Dendritic cell treated with granulocyte-macrophage colony-stimulating factor and Interleukin-4, amounts not matched to agents 40 ng/mL and 50 ng/mL, for 4 days (primary cell): Measurements from ENCODE around the gene PEAK1.

ENCODE experiments used
- H3K27ac Mint-ChIP-seq: one replicate; pipeline ENCODE4 v1.8.0; 2022; ENCODE audit warnings: mild to moderate bottlenecking, mixed read lengths
- H3K27me3 Mint-ChIP-seq: one replicate; pipeline ENCODE4 v1.8.0; 2022; ENCODE audit warnings: mild to moderate bottlenecking, mixed read lengths
- H3K36me3 Mint-ChIP-seq: one replicate; pipeline ENCODE4 v1.8.0; 2022; ENCODE audit warnings: low read depth, mixed read lengths
- H3K4me1 Mint-ChIP-seq: one replicate; pipeline ENCODE4 v1.8.0; 2022; ENCODE audit warnings: low read depth, mixed read lengths
- H3K4me3 Mint-ChIP-seq: one replicate; pipeline ENCODE4 v1.8.0; 2022; ENCODE audit warnings: mild to moderate bottlenecking, moderate library complexity, mixed read lengths
- H3K9me3 Mint-ChIP-seq: one replicate; pipeline ENCODE4 v1.8.0; 2022; ENCODE audit warnings: mixed read lengths
- intact Hi-C: fragments of 100-400 bp; cut with micrococcal nuclease; formaldehyde crosslinking; loops from one replicate; pipeline ENCODE4 v1.15.0; 2022

The PEAK1 gene

DNA sequence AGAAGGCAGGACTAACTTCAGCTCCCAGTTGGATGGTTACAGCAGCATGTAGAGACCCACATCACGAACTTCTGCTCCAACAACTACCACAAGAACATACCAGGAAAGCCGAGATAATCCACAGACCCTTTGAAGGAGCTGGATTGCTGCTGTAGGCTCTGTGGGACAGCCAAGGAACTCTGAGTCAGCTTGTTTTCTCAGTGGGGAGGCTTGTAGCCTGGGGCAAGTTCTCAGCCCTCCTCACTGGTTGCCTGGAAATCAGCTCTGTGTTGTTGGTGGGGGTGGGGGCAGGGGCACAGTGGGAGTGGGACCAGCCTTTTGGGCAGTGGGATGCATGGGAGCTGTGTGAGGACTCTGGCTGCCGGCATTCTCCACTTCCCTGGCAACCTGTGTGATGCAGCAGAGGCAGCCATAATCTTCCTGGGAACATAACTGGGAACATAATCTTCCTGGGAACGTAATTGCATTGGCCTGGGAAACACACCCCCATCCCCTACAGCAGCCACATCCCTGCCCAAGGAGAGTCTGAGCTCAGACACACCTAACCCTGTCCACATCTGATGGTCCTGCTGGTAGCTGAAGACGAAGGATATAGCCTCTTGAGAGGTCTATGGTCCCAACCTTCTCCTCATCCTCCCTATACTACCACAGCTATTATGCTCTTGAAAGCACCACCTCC, 153.1 kb downstream of the PEAK1 start:
- peaks cover 9% of the 10 kb centered on the region for H3K9me3 Mint-ChIP-seq
- no peak overlapping the region for H3K27ac Mint-ChIP-seq
- intact Hi-C loops, result no loop called here
- H3K27me3 Mint-ChIP-seq, result no peaks in the 10 kb centered on the region
- peaks cover 12% of the 10 kb centered on the region for H3K36me3 Mint-ChIP-seq
- H3K4me3 Mint-ChIP-seq, result no peak overlapping the region
- no peaks in the 10 kb centered on the region for H3K4me1 Mint-ChIP-seq

DNA sequence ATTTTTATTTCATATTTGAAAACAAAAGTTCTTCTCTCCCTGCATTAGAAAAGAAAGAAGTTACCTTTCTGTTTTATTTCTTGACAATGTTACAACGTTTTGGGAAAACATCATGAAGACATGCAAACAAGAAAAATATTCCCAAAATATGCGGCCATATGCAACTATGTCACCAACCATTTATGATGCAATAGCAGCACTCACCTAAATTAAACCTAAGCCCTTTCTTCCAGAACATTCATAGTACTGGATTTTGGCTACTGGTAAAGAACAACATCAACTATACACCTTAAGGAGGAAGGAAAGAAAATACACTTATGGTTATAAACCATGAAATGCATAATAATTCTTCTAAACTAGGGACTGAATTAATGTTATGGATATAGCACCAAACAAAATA, 164.5 kb downstream of the PEAK1 start:
- intact Hi-C loops, result no loop called here
- Mint-ChIP-seq H3K4me1 (peaks cover 5% of the 10 kb centered on the region), H3K9me3 (no peaks in the 10 kb centered on the region), H3K4me3 (no peak overlapping the region), H3K36me3 (peaks cover 8% of the 10 kb centered on the region), H3K27me3 (no peaks in the 10 kb centered on the region), H3K27ac (no peak overlapping the region)

DNA sequence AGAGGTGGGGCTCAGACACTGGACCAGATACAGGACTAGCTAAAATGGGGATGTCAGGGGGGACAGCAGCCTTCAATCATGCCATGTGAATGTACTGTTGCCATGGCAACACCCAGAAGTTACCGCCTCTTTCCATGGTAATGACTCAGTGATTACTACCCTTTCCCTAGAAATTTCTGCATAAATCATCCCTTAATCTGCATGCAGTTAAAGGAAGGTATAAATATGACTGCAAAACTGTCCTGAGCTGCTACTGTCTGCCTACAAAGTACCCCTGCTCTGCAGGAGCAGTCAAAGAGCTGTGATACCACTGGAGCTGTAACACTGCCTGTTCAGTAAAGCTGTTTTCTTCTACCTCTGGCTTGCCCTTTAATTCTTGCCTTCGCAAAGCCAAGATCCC, 168.2 kb downstream of the PEAK1 start:
- H3K27me3 Mint-ChIP-seq, result no peaks in the 10 kb centered on the region
- H3K27ac Mint-ChIP-seq, result no peak overlapping the region
- peaks cover 5% of the 10 kb centered on the region for H3K4me1 Mint-ChIP-seq
- intact Hi-C loops, result no loop called here
- H3K4me3 Mint-ChIP-seq, result no peak overlapping the region
- no peaks in the 10 kb centered on the region for H3K36me3 Mint-ChIP-seq
- no peaks in the 10 kb centered on the region for H3K9me3 Mint-ChIP-seq

DNA sequence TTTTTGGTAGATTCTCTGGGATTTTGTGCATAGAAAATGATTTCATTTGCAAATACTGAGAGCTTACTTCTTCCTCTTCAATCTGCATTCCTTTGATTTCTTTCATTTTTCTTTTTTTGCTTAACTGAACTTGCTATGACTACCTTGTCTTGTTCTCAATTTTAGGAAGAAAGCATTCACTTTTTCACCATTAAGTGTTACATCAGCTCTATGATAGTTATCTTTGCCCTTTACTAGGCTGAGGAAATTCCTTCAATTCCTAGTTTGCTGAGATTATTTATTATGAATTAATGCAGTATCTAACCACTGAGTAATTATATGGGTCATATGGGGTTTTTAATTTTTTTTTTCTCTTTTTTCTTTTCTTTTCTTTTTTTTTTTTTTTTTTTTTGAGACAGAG, 172.8 kb downstream of the PEAK1 start:
- H3K36me3 Mint-ChIP-seq, result no peaks in the 10 kb centered on the region
- H3K9me3 Mint-ChIP-seq, result no peaks in the 10 kb centered on the region
- H3K27me3 Mint-ChIP-seq, result no peaks in the 10 kb centered on the region
- no peak overlapping the region for H3K27ac Mint-ChIP-seq
- H3K4me3 Mint-ChIP-seq, result no peak overlapping the region
- peaks cover 7% of the 10 kb centered on the region for H3K4me1 Mint-ChIP-seq
- intact Hi-C loops, result no loop called here

DNA sequence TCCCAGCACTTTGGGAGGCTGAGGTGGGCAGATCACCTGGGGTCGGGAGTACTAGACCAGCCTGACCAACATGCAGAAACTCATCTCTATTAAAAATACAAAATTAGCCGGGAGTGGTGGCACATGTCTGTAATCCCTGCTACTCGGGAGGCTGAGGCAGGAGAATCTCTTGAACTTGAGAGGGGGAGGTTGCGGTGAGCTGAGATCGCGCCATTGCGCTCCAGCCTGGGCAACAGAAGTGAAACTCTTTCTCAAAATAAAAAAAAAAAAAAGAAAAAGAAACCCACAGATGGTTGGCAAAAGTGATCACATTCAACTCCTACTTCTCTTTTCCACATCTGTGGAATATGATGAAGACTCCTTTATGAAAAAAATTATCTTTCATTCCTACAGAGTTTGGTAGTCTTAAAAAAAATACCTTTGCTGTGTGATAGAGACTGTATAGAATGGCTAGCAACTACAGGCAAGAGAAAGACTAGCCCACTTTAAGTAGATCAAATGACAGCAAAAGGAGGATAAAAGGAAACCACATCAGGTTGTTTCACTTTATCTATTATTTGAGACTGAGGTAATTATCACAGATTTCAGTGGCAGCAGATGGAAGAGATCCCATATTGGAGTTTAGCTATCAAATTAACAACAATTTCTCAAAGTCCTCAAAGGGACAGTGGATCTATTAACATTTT, 176.0 kb downstream of the PEAK1 start:
- Mint-ChIP-seq H3K4me1 (peaks cover 7% of the 10 kb centered on the region), H3K9me3 (no peaks in the 10 kb centered on the region), H3K27me3 (no peaks in the 10 kb centered on the region), H3K27ac (peak overlapping the region; percentile 46), H3K36me3 (no peaks in the 10 kb centered on the region), H3K4me3 (peak overlapping the region; percentile 13)
- intact Hi-C loops, result no loop called here

DNA sequence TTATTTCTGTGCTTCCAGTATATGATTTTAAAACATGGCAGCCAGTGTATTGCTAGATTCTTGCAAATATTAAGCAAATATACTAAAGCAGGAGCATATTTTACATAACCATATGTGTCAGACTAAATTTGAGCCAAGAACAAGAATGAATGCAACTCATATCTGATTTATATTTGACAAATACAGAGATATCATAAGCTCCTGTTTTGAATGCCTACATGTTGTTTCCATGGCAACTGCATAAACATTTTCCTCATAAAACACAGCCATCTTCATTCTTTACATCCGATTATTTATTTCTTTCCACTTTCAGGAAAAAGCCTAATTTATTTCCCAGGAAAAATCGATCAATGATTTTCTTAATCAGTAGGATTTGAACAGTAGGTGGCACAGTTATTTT, 176.8 kb downstream of the PEAK1 start:
- Mint-ChIP-seq H3K36me3 (no peaks in the 10 kb centered on the region), H3K9me3 (no peaks in the 10 kb centered on the region), H3K27me3 (no peaks in the 10 kb centered on the region), H3K27ac (no peak overlapping the region), H3K4me3 (no peak overlapping the region), H3K4me1 (peaks cover 7% of the 10 kb centered on the region)
- intact Hi-C loops, result no loop called here

DNA sequence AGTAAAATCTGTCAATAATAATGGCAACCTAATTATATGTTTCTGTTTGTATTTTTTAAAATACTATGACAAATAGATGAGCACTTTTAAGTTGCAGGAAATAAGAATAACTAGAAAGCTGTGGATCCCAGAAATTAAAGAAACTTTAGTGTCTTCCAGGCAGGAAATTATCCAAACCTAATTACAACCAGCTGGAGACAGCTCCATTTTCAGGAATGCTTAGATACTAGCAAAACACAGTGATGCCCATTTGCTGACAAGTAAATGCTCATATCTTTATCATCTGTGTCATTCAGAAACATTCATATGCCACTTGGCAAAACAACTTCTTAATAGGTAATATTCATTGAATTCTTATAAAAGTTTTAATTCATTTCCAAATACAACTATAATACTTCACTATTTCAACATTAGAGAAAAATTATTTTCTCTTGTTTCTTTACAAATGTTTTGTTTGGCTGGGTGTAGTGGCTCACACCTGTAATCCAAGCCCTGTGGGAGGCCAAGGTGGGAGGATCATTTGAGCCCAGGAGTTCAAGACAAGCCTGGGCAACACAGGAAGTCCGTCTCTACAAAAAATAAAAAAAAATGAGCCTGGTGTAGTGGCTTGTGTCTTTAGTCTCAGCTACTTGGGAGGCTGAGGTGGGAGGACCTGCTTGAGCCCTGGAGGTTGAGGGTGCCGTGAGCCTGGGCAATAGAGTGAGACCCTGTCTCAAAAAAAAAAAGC, 179.9 kb downstream of the PEAK1 start:
- Mint-ChIP-seq H3K9me3 (peaks cover 13% of the 10 kb centered on the region), H3K4me1 (peaks cover 7% of the 10 kb centered on the region), H3K27me3 (no peaks in the 10 kb centered on the region), H3K4me3 (no peak overlapping the region), H3K36me3 (peaks cover 18% of the 10 kb centered on the region), H3K27ac (no peak overlapping the region)
- intact Hi-C loops, result no loop called here

DNA sequence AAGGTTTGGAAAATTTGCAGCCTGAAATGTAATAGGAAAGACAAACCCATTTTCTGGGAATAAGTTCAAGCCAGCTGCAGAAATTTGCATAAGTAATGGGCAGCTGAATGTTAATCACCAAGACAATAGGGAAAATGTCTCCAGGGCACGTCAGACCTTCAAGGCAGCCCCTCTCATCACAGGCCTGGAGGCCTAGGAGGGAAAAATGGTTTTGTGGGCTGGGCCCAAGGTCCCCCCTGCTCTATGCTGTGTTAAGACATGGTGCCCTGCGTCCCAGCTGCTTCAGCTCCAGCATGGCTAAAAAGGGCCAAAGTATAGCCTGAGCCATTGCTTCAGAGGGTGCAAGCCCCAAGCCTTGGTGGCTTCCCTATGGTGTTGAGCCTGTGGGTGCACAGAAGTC, 184.3 kb downstream of the PEAK1 start:
- Mint-ChIP-seq H3K4me1 (no peaks in the 10 kb centered on the region), H3K27me3 (no peaks in the 10 kb centered on the region), H3K9me3 (peaks cover 13% of the 10 kb centered on the region), H3K27ac (no peak overlapping the region), H3K36me3 (peaks cover 18% of the 10 kb centered on the region), H3K4me3 (no peak overlapping the region)
- intact Hi-C loops, result no loop called here

DNA sequence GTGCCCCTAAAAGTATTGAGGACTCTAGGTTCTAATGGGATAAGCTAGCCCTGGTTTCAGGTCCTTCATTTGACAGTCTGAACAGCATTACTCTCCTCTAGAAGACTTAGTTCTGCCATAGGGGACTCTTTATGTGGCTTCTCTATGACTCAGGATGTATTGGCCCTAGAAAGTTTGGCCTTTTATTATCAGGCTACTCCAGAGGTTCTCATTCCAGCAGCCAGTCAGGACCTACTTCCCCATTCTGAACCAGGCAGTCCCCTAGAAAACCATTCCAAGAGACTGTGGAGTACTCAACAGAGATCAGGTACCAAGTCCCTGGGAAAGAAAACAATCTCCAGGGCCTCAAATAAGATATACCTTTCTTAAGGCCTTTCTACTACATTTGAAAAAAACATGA, 191.1 kb downstream of the PEAK1 start:
- no peak overlapping the region for H3K27ac Mint-ChIP-seq
- no peaks in the 10 kb centered on the region for H3K9me3 Mint-ChIP-seq
- no peaks in the 10 kb centered on the region for H3K36me3 Mint-ChIP-seq
- intact Hi-C loops, result no loop called here
- no peaks in the 10 kb centered on the region for H3K27me3 Mint-ChIP-seq
- H3K4me1 Mint-ChIP-seq, result peaks cover 10% of the 10 kb centered on the region
- no peak overlapping the region for H3K4me3 Mint-ChIP-seq

DNA sequence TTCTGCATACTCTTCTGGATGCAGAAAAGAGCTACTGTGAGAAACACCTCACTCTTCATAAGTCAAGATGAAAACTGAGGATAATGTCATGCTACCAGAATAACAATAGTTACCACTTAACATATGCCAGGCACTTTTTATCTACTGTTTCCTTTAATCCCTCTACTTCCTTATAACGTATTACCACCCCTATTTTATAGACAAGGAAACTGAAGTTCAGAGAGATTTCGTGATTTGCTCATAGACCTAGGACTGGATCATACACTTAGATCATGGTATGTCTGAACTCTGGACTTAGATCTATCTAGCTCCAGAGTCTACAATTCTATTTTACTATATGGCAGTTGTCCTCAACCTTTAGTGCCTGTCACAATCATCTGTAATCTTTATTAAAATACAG, 193.3 kb downstream of the PEAK1 start:
- H3K9me3 Mint-ChIP-seq, result no peaks in the 10 kb centered on the region
- H3K27ac Mint-ChIP-seq, result no peak overlapping the region
- H3K4me3 Mint-ChIP-seq, result no peak overlapping the region
- H3K27me3 Mint-ChIP-seq, result no peaks in the 10 kb centered on the region
- H3K4me1 Mint-ChIP-seq, result peaks cover 10% of the 10 kb centered on the region
- no peaks in the 10 kb centered on the region for H3K36me3 Mint-ChIP-seq
- intact Hi-C loops, result no loop called here

DNA sequence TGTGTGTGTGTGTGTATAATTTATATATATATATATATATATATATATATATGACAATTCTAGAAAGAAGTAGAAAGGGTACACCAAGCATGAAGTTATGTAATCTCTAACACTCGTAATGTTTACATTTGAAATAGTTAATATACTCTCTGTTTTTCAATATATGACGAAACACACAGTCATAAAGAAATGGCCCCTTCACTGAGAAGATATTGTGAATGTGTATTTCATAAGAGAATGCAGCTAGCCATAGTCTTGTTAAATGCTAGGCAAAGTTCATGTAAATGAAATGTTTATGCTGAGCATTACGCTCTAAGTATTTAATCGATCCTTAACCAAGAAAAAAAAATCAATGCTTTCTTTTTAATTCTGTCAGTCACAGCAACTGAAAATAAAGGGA, 194.3 kb downstream of the PEAK1 start:
- Mint-ChIP-seq H3K4me3 (no peak overlapping the region), H3K27me3 (no peaks in the 10 kb centered on the region), H3K27ac (no peak overlapping the region), H3K9me3 (no peaks in the 10 kb centered on the region), H3K4me1 (peaks cover 10% of the 10 kb centered on the region), H3K36me3 (no peaks in the 10 kb centered on the region)
- intact Hi-C loops, result no loop called here

DNA sequence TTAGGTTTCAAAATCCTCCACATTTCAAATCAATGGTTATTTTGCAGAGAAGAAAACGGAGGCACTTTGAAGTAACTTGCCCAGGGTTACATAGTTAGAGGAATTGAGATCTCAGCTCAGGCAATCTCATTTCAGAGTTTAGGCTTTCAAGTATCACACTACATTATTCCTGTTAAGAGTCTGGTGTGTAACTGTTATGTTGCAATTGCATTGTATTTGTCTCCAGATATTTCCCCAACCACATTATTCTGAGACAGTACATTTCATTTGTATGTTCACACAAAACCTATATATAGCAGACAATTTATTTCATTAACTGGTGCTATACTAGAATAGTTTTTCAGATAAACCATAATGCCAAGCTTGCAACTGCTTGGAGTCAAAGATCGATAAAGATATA, 194.8 kb downstream of the PEAK1 start:
- Mint-ChIP-seq H3K9me3 (no peaks in the 10 kb centered on the region), H3K4me1 (peaks cover 10% of the 10 kb centered on the region), H3K27me3 (no peaks in the 10 kb centered on the region), H3K36me3 (no peaks in the 10 kb centered on the region), H3K4me3 (no peak overlapping the region), H3K27ac (no peak overlapping the region)
- intact Hi-C loops, result no loop called here

DNA sequence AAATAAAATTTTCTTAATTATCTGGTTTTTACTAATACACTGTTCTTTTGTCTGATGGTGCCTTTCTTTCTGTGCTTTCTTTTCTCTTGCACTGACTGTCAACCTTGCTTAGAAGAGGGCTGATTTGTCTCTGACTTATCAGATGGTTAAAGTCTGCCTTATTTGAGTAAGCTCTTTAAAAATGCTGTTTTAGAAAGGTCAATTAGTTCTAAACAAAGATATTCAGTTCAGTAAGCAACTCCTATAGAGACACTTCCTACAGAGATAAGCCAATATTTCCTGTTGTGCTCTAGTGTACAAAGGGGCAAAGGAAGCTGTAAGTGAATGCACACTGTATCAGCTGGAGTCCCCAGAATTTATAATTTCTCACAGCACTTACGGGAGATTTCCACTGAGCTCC, 195.6 kb downstream of the PEAK1 start:
- Mint-ChIP-seq H3K36me3 (no peaks in the 10 kb centered on the region), H3K4me3 (no peak overlapping the region), H3K27ac (no peak overlapping the region), H3K4me1 (peaks cover 10% of the 10 kb centered on the region), H3K9me3 (no peaks in the 10 kb centered on the region), H3K27me3 (no peaks in the 10 kb centered on the region)
- intact Hi-C loops, result no loop called here

DNA sequence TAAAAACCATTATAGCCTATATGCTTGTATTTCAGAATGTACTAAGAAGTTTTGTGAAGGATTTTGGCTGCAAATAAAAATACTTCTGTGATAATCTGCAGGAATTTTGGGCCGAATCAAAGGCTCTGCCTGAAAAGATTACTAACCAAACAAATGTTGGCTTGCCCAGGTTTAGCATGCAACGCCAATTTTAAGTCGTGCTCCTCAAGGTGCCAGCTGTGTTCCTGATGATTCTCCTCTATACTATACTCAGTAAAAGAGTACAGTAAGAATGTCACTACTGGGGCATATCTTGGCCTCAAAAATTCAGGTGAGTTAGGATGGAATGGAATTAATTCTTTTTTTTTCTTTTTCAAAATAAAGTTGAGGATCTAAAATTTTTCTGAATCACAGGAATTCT, 198.2 kb downstream of the PEAK1 start:
- no peaks in the 10 kb centered on the region for H3K27me3 Mint-ChIP-seq
- peaks cover 5% of the 10 kb centered on the region for H3K36me3 Mint-ChIP-seq
- H3K27ac Mint-ChIP-seq, result no peak overlapping the region
- H3K4me1 Mint-ChIP-seq, result peaks cover 10% of the 10 kb centered on the region
- intact Hi-C loops, result no loop called here
- H3K4me3 Mint-ChIP-seq, result no peak overlapping the region
- H3K9me3 Mint-ChIP-seq, result no peaks in the 10 kb centered on the region
